ENCODE results near the gene SKI.

SKI gene

GRCh38 chr1:2345297-2346075 lies 117.4 kb downstream of the SKI start:
- no peak for DNase-seq

- no peak for DNase-seq
These were observed 118.7 kb downstream of the SKI start for GRCh38 chr1:2346691-2347408.

GRCh38 chr1:2347409-2347785 lies 119.3 kb downstream of the SKI start:
- DNase-seq: no peak

- DNase-seq: no peak
These were observed 119.8 kb downstream of the SKI start for GRCh38 chr1:2347896-2348295.

- DNase-seq: no peak
These were observed 120.5 kb downstream of the SKI start for GRCh38 chr1:2348346-2349325.

GRCh38 chr1:2349806-2350205 lies 121.7 kb downstream of the SKI start:
- no peak for DNase-seq

- DNase-seq: no peak
These were observed 122.4 kb downstream of the SKI start for GRCh38 chr1:2350501-2350900.

GRCh38 chr1:2350911-2351655 lies 123.0 kb downstream of the SKI start:
- no peak for DNase-seq

GRCh38 chr1:2351723-2352122 lies 123.6 kb downstream of the SKI start:
- DNase-seq: no peak

- DNase-seq: no peak
These were observed 124.3 kb downstream of the SKI start for GRCh38 chr1:2352341-2352896.

- DNase-seq: no peak
These were observed 124.9 kb downstream of the SKI start for GRCh38 chr1:2352897-2353550.

GRCh38 chr1:2353551-2354438 lies 125.7 kb downstream of the SKI start:
- no peak for DNase-seq

- DNase-seq: no peak
These were observed 126.6 kb downstream of the SKI start for GRCh38 chr1:2354511-2355372.

- DNase-seq: no peak
These were observed 127.5 kb downstream of the SKI start for GRCh38 chr1:2355373-2356261.

- DNase-seq: no peak
These were observed 128.3 kb downstream of the SKI start for GRCh38 chr1:2356401-2356800.

- DNase-seq: no peak
These were observed 129.1 kb downstream of the SKI start for GRCh38 chr1:2356911-2357845.

GRCh38 chr1:2358072-2358471 lies 130.0 kb downstream of the SKI start:
- no peak for DNase-seq
